Activated CD8-positive, alpha-beta memory T cell treated with anti-CD3 and anti-CD28 coated beads, Interleukin-2, amount 50 U/mL, for 4 hours (primary cell): ENCODE results near the gene AHCTF1.
"Not testable (repeated sequence)": the region's sequence is repeated elsewhere in the genome, so short reads cannot be mapped to it uniquely, and the experiment has no call there.

ENCODE experiments used
- DNase-seq: peaks from one replicate; pipeline ENCODE4 v3.0.0-alpha.2; 2020

AHCTF1 gene

GRCh38 chr1:246837418-246838117 is 94.2 kb downstream of the AHCTF1 start:
- DNase-seq: no peak

DNA sequence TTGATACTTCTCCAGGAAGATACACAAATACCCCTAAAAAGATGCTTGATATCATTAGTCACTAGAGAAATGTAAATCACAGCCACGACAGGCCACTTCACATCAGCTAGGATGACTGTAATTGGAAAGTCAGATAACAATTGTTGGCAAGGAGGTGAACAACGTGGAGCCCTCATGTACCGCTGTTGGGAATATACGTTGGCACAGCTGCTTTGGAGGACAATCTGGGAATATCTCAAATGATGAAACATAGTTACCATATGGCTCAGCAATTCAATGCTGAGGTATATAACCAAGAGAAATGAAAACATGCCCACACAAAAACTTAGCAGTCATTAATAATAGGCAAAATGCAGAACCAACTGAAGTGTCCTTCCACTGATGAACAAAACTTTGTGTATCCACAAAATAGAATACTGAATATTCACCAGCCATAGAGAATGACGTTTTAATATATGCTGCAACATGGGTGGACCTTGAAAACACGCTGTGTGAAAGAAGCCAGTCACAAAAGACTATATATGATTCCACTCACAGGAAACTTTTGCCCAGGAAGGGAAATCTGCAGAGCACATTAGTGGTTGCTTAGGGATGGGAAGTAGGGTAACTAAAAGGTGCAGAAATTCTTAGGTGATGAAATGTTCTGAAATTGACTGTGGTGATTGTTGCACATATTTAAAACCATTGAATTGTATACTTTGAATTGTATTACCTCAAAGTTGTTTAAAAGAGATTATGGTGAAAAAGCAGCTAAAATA is 95.4 kb downstream of the AHCTF1 start:
- no peak for DNase-seq

DNA sequence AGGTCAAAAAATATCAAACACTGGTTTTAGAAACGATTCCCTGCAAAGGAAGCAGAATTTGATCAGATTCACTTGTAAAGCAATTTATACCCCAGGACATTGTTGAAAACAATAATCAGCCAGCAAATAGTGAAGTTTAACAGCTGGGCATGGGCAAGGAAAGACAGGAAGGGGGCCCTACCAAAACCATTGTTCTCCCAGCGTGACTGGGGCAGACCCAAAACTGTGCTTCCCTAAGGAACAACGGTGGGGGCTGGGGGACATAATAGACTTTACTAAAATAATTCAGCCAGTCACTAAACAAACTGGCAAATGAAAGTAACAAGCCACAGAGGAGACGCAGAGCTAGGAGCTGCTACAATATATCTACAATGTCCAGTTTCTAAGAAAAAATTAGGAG is 100.2 kb downstream of the AHCTF1 start:
- no peak for DNase-seq

DNA sequence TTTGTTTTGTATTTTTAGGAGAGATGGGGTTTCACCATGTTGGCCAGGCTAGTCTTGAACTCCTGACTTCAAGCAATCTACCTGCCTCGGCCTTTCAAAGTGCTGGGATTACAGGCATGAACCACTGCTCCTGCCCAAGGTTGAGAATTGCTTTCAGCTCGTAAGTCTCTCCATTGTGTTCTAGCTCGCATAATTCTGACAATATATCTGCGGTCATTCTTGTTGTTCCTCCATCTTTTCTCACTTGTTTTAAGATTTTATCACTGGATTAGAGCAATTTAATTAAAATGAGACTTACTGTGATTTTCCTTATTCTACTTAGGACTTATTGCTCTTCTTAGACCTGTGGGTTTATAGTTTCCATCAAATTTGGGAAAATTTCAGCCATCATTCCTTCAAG is 102.9 kb downstream of the AHCTF1 start:
- DNase-seq: no peak

DNA sequence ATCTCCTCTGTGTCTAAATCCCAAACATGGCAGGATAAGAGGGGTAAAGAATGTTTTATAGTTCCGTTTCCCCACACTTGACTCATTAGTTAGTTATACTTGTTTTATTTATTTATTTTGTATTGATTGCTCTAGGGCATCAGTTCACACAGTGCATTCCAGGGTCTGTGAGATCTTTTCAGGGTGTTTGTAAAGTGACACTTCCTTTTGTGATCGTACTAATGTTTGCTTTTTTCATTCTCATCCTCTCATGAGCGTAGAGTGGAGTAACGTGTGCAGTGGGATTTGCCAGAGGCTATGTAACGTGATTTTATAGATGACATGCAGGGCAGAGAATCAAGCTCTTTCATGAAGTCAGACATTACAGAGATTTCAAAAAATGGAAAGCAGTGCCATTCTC is 104.4 kb downstream of the AHCTF1 start:
- DNase-seq: no peak

DNA sequence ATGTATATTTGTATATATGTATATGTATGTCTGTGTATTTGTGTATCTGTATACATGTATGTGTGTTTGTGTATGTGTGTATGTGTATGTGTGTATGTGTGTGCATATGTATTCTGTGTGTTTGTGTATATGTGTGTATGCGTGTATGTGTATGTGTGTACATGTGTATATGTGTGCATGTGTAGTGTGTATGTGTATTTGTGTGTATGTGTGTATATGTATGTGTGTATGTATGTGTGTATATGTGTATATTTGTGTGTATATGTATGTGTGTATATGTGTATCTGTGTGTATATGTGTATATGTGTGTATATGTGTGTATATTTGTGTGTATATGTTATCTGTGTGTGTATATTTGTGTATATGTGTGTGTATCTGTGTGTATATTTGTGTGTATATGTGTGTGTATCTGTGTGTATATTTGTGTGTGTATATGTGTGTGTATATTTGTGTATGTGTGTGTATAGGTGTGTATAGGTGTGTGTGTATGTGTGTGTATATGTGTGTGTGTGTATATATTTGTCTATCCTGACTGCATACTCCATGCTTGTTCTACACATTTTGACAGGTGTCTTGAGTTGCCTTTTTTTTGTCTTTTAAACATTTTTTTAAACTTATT is 106.1 kb downstream of the AHCTF1 start:
- DNase-seq: no peak

DNA sequence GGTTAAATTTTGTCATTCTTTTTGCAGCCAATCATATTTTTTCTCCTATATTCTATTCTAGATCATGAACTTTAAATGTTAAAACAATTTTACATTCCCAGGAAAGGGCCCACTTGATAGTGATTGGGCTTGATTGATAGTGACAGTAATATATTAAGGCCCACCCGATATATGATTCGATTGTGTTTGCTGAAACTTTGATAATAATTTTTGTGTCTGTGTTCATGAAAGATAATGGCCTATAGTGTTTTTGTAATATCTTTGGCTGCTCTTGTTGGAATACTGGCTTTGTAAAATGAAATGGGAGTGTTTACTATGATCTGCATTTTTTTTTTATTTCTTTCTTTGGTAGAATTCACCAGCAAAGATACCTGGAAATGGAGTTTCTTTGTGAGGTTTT is 107.2 kb downstream of the AHCTF1 start:
- no peak for DNase-seq

DNA sequence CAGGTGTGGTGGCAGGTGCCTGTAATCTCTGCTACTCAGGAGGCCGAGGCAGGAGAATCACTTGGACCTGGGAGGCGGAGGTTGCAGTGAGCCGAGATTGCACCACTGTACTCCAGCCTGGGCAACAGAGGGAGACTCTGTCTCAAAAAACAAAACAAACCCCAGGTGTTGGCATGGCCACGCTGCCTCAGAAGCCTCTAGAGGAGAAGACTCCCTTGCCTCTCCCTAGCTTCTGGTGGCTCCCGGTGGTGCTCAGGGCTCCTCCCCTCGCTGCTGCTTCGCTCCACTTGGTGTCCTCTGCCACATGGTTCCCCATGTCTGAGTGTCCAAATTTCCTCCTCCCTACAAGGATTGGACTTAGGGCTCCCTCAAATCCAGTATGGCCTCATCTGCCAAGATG is 109.6 kb downstream of the AHCTF1 start:
- DNase-seq: not testable (repeated sequence)

DNA sequence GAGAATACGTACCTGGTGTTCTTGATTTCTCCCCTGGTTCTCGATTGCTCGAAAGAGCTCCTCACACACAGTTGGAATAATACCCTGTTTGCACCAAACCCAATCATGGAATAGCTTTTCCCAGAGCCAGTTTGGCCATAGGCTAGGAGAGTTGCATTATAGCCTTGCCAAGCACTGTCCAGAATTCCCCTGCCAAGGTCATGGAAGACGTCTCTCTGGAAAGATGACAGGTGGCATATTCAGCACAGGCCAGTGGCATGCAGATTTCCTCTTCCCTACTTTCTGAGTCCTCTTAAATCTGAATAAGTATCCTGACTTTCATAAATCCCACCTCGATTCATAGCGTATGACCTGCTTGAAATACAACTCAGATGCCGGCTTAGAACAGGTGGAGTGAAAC is 111.1 kb downstream of the AHCTF1 start:
- DNase-seq: no peak

DNA sequence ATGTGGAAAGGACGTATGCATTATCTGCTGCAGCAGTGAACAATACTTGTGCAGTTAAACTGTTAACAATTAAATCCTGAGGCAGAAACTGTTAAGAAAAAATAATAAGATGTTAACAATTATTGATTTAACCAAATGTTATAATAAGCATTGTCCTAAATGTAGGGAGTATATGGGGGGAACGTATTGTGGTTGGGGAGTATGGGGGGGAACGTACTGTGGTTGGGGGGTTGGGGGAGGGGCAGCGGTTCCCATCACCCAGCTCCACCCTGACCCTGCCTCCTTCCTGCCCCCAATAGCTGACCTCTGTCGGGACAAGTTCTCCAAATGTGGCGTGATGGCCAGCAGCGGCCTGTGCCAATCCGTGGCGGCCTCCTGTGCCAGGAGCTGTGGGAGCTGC is 114.0 kb downstream of the AHCTF1 start:
- DNase-seq: not testable (repeated sequence)

DNA sequence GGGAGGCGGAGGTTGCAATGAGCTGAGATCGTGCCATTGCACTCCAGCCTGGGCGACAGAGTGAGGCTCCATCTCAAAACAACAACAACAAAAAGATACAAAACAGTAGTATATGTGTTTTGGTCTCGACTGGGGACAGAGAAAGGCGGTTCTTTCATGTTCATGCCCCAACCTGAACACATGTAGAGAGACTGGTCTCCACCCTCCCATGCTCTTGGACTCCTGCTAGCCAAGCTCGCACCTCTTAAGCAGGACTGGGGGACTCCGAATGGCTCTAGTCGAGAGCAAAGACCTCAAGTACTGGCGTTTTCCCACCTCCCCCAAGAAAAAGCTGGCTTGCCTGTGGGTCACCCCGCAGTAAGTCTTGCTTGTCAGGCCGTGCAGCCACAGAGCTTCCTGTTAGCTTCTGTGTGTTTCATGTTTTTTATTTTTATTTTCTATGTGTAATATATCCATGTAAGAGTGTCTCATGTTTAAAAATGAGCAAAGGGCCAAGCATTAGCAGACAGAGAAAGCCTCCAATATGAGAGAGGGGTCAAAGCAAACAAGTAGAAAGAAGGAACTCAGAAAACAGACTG is 116.0 kb downstream of the AHCTF1 start:
- DNase-seq: no peak

- DNase-seq: no peak
Observed at GRCh38 chr1:246814890-246815289, 116.9 kb downstream of the AHCTF1 start.

- DNase-seq: not testable (repeated sequence)
Observed at GRCh38 chr1:246813325-246813724, 118.4 kb downstream of the AHCTF1 start.

DNA sequence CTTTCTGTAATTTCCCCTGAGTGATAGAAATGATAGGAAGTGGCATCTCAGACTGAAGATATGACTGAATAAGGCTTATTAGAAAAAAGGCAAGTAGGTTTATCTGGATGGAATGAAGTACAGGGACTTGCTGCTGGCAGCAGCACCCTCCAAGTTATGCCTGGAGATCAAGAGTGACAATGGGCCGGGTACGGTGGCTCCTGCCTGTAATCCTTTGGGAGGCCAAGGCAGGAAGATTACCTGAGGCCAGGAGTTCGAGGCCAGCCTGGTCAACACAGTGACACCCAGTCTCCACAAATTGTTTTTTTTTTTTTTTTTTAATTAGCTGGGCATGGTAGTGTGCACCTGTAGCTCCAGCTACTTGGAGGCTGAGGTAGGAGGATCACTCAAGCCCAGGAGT is 119.8 kb downstream of the AHCTF1 start:
- no peak for DNase-seq

GRCh38 chr1:246809473-246809872 is 122.3 kb downstream of the AHCTF1 start:
- DNase-seq: no peak

DNA sequence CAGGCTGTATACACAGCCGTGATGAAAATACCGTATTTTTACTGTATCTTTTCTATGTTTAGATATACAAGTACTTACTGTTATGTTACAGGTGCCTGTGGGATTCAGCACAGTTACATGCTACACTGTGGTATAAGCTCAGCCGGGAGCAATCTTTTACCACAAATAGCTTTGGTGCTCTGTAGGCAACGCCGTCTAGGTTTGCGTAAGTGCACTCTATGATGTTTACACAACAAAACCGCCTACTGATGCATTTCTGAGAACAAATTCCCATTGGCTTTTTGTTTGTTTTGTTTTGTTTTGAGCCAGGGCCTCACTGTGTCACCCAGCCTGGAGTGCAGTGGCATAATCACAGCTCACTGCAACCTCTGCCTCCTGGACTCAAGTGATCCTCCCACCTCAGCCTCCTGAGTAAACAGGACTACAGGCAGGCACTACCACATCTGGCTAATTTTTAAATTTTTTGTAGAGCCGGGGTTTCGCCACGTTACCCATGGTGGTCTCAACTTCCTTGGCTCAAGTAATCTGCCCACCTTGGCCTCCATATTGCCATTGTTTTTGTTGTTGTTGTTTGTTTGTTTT is 126.5 kb downstream of the AHCTF1 start:
- DNase-seq: no peak

DNA sequence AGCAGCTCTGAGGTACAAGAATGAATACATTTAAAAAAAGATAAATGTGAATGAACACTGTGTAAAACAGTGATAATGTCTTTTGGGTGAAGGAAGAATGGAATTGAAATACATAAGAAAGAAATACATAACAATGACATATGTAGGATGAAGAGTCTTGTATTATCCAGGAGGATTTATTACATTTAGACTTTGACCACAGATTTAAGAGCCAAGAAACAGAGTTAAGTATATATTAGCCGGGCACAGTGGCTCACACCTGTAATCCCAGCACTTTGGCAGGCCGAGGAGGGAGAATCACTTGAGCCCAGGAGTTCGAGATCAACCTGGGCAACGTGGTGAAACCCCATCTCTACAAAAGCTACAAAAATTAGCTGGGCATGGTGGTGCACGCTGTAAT is 127.9 kb downstream of the AHCTF1 start:
- no peak for DNase-seq

DNA sequence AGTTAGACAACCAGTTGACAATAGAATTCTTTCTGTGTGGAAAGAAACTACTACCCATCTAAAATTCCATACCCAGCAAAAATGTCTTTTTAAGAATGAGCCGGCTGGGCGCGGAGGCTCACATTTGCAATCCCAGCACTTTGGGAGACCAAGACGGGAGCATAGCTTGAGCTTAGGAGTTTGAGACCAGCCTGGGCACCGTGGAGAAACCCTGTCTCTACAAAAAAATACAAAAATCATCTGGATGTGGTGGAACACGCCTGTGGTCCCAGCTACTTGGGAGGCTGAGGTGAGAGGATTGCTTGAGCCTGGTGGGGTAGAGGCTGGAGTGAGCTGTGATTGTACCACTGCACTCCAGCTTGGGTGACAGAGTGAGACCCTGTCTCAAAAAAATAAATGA is 128.4 kb downstream of the AHCTF1 start:
- no peak for DNase-seq

DNA sequence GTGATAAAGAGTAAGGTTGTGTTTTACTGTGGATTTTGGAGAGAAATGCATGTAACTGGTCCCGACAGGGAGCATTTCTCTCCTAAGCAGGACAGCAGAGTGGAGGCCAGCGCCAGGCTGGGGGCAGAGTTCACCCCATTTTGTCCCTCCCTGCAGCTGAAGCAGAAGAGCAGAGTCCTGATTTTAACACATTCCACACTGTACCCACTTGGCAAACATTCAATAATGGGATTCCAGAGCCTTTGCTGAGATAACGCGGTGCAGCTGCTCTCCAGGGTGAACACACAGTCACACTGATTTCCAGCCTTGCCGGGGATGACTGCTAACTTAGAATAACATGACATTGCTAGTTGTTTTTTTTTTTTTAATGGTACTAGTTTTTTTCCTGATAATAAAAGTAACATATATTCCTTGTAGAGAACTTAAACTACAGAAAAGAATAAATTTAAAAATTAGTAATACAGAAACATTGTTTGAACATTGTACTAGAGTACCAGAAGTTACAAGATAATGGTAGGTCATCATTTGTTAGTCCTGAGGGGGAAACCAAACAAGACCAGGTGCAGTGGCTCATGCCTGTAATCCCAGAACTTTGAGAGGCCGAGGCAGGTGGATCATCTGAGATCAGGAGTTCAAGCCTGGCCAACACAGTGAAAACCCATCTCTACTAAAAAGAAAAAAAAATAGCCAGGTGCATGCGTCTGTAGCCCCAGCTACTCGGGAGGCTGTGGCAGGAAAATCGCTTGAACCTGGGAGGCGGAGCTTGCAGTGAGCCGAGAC is 130.3 kb downstream of the AHCTF1 start:
- no peak for DNase-seq

- DNase-seq: no peak
Observed at GRCh38 chr1:246800756-246801155, 131.0 kb downstream of the AHCTF1 start.

DNA sequence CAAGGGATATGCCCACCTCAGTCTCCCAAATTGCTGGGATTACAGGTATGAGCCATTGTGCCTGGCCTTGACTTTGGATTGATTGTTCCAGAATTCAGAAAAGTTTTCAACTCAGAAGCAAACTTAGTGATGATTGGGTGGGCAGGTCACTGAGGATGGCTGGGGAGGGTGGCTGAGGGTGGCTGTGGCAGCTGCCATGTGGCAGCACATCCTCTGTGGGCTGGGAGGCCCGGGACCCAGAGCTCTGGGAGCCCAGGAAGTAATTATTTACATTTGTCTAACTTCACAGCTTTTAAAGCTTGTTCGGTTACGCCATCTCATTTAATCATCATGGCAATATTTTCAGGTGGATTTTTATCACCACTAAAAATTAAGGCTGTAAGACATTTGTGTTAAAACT is 131.4 kb downstream of the AHCTF1 start:
- no peak for DNase-seq

DNA sequence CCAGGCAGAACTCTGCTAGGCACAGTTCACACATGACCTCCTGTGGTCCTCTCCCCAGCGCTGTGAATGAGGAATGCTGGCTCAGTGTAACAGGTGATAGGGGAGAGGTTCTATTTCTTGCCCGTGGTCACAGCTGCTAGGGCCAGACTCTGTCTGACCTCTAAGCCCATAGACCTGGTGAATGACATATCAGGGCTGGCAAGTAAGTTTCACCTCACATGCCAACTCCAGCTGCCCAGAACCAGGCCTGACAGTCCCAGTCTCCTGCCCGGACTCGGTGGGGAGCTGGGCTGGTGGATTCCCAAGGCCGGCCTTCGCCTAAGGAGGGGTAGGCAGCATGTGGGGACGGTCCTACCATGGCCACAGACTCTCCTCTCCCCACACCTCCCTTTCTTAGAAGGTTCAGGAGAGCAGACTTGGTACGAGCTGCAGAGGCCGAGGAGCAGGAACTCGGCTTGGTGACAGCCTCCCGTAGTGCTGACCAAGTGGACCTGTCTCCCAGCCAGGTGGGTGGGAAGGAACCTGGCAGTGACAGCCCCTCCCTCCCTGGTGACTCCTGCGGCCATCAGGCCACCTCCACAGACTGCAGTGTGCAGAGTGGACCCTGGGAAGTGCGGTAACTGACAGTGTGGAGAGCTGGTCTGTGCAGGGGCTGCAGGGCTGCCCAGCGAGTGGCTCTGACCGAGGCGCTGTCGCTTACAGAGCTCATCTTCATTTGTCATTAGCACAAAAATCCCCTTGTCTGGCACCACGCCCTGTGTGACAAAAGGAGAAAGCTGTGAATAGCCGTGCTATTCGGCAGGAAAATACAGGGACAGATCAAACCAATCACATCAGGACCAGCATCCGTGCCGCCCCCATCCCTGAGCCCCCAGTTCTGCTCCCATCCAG is 132.9 kb downstream of the AHCTF1 start:
- no peak for DNase-seq
